HCEC 1CT (cell line): ENCODE results near the gene SLC5A10.
"Not testable (repeated sequence)": the region's sequence is repeated elsewhere in the genome, so short reads cannot be mapped to it uniquely, and the experiment has no call there.

Experiments
- DNase-seq: peaks from one replicate; pipeline ENCODE4 v3.0.0-alpha.2; 2017

SLC5A10 gene

GRCh38 chr17:19047510-19047909, 95.5 kb downstream of the SLC5A10 start:
- DNase-seq: not testable (repeated sequence)

GRCh38 chr17:19048826-19049225, 96.9 kb downstream of the SLC5A10 start:
- DNase-seq: not testable (repeated sequence)

- not testable (repeated sequence) for DNase-seq
Observed at GRCh38 chr17:19055447-19055846, 103.5 kb downstream of the SLC5A10 start.

GRCh38 chr17:19062009-19062717, 110.2 kb downstream of the SLC5A10 start:
- DNase-seq: not testable (repeated sequence)

- not testable (repeated sequence) for DNase-seq
Observed at GRCh38 chr17:19062718-19063325, 110.9 kb downstream of the SLC5A10 start.

GRCh38 chr17:19063326-19063956, 111.5 kb downstream of the SLC5A10 start:
- not testable (repeated sequence) for DNase-seq

- peak; percentile 0 for DNase-seq
Observed at GRCh38 chr17:19064378-19064777, 112.4 kb downstream of the SLC5A10 start.

GRCh38 chr17:19070318-19071168, 118.6 kb downstream of the SLC5A10 start:
- not testable (repeated sequence) for DNase-seq
